HCT116 (cell line): Measurements from ENCODE around the gene PPP1R14B.

Experiments
- EZH2phosphoT487 ChIP-seq: fragments of 200-600 bp; IDR thresholded peaks from 2 replicates; pipeline ENCODE4 v1.6.1; 2018; ENCODE audit warnings: antibody characterized with exemption, borderline replicate concordance
- POLR2A ChIP-seq: IDR thresholded peaks from 2 replicates; pipeline ENCODE4 v1.7.0; 2011; ENCODE audit warnings: borderline replicate concordance; ENCODE audit not compliant: insufficient read depth, insufficient read length; ENCODE audit errors: extremely low read depth
- RAD21 ChIP-seq: IDR thresholded peaks from 2 replicates; pipeline ENCODE4 v1.6.1; 2012; ENCODE audit warnings: low read depth, mild to moderate bottlenecking
- SIN3A ChIP-seq: IDR thresholded peaks from 2 replicates; pipeline ENCODE4 v1.6.1; 2012; ENCODE audit warnings: low read depth
- YY1 ChIP-seq: IDR thresholded peaks from 2 replicates; pipeline ENCODE4 v1.6.1; 2011; ENCODE audit warnings: low read length, low read depth, moderate library complexity, mild to moderate bottlenecking; ENCODE audit not compliant: insufficient replicate concordance; ENCODE audit errors: extremely low read depth

GRCh38 chr11:64232182-64232966 is 14.4 kb downstream of the PPP1R14B start:
- no peak for TF ChIP-seq RAD21
- no peak for TF ChIP-seq YY1
- no peak for TF ChIP-seq EZH2phosphoT487
- no peak for TF ChIP-seq POLR2A
- no peak for TF ChIP-seq SIN3A
